GM19099 (cell line): ENCODE results near the gene DISC1.

Experiments used
- POLR2A ChIP-seq: IDR thresholded peaks from 3 replicates; pipeline ENCODE4 v1.6.1; 2011; ENCODE audit warnings: low read depth; ENCODE audit not compliant: insufficient read length; ENCODE audit errors: extremely low read depth

DISC1 gene

DNA sequence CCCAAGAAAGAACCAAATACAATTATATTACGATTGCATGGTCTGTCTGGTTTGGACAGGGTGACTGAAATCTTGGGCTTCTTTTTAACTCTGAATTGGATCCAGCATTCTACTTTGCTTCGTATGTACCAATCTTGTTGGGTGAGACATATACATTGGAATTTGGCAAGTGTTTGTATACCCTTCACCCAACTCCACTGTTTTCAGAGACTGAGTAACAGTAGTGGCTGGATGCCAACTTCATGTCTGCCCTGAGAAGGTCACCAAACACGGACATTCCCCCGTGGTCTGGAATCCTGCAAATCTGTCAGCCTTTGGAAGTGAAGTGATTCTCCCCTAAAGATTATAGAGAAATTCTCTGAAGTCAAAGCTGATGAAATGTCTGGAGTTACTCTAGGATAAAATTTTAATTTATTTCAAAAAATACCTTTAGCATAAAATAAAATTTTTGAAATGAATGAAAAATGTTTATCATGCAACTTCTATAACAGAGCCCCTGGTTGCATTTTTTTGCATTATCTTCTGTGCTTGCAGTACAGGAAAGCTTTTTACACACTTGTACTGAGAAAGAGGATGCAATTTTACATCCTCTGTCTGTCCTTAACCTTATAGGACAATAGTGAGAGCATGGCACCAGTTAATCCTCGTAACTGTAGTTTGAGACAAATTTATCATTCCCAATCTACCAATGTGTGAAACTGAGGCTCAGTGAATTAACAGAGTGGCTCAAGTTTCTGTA lies 201.8 kb downstream of the DISC1 start:
- TF ChIP-seq POLR2A: no peak

DNA sequence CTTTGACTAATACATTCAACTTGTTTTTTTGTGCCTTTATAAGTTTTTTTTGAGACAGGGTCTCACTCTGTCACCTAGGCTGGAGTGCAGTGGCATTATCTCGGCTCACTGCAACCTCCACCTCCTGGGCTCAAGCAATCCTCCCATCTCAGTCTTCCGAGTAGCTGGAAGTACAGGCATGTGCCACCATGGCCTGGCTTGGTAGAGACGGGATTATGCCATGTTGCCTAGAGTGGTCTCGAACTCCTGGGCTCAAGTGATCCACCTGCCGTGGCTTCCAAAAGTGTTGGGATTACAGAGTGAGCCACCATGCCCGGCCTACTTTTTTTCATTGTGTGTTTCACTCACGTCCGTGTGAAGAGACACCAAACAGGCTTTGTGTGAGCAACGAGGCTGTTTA lies 202.7 kb downstream of the DISC1 start:
- no peak for TF ChIP-seq POLR2A

DNA sequence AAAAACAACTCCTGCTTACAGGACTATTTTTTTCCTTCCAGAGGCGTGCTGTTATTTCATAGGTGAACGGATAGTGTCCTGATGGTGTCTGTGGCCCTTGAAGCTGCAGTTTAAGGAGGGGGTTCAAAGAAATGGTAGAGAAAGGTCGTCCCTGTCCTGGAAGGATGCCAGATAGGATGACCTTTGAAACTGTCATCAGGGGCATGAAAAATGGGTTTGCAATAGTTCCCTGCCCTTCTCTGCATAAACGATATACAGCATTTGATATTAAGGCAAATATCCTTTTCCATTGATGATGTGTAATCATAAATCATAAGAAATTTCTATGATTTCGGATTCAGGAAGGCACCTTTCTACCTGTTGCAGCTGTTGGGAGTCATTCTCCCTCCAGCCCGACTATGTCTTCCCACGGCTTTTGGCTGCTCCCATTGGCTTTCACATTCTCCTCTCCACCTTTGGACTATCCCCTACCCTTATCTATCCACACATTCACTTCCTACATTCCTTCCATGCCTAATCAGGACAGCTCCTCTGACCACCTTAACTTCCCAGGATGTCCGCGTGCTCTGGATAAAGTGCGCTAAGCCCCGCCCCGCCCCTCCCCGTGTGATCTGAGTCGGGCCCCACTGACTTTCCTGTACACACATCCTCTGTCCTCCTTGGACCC lies 209.8 kb downstream of the DISC1 start:
- TF ChIP-seq POLR2A: no peak

DNA sequence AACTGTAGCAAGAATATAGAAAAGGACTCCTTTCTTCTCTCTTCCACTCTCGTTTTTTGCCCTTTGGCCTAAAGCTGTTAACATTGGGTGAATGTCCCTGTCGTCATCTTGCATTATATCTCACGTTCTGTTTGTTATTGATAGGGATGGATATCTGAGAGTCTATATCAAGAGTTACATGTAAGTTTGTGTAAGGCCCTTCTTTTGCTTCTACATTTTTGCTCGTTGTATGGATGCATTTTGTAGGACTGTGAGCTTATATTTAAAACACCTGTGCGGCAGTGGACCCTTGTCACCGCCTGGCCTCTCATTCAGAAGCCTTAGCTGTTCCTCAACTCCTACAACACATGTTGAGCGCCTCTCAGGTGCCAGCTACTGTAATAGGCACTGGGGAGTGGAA lies 211.9 kb downstream of the DISC1 start:
- no peak for TF ChIP-seq POLR2A

DNA sequence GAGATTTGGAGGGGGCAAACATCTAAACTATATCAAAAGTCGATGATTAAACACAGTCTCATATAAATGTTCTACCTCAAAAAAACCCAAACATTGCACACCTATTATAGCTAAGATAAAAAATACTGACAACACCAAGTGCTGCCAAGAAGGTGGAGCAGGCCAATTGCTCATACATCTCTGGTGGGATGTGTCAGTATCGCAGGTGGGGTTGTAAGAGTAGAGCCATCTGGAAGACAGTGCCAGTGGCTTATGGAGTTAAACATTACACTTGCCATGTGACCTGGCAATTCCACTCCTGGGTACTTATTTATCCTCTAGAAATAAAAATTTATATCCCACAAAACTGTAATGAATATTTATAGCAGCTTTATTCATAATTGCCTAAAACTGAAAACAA lies 213.4 kb downstream of the DISC1 start:
- TF ChIP-seq POLR2A: no peak

DNA sequence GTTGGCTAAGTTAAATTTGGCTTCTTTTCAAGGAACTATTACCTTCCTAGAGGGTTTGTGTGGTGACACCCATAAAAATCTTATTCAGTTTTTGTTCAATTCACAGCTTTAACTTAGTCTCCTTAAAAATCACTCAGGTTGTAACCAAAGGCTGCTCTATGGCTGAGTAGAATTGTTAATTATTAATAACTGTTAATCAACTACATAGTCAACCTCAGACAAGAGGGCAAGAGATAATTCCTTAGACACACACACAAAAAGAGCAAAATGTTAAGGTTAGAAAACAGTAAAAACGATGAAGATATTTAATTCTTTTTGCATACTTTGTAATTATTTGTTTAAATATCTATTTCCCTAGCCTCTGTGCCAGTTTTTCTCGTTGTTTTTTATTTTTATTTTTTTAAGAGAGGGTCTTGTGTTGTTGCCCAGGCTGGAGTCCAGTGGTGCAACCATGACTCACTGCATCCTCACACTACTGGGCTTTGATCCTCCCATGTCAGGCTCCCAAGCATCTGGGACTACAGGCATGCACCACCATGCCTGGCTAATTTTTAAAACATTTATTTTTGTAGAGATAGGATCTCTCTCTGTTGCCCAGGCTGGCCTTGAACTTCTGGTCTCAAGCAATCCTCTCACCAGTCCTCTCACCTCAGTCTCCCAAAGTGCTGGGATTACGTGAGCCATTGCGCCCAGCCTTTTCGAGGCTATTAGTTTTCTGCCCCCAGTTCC lies 215.2 kb downstream of the DISC1 start:
- no peak for TF ChIP-seq POLR2A

DNA sequence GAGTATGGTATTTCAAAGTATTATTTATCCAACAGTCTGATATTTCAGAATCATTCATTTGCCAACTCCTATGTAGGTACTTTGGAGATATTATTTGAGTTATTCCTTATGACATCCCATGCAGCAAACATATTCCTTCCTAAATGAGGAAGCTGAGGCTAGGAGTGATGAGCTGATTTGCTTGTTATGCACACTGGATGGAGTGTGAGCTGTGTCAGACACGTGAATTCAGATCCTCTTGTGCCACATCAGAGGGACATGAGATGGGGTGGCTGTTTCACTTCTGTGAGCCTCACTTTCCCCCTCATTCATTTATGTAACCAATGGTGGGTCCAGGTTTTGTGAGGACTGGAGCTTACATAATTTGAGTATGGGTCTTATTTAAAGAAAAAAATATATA lies 215.9 kb downstream of the DISC1 start:
- no peak for TF ChIP-seq POLR2A

DNA sequence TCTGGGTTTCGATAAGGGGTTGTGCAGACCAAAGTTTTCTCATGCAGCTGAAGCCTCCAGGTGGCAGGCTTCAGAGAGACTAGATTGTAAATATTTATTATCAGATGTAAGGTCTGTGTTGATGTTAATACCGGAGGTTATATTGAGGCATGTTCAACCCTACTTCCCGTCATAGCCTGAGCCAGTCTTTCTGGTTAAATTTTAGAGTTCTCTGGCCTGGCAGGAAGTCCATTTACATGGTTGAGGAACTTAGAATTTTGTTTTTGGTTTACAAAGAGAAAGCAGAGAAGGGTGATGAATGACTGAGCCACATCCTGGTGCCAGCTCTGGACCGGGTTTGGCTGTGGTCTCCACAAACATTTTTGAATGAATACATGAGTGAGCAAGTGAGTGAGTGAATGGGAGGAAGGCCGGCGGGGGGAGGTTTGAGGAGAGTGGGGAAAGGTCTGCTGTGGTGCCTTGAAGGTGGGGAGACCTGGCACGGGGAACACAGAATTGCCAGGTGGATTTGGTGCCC lies 218.5 kb downstream of the DISC1 start:
- TF ChIP-seq POLR2A: no peak

DNA sequence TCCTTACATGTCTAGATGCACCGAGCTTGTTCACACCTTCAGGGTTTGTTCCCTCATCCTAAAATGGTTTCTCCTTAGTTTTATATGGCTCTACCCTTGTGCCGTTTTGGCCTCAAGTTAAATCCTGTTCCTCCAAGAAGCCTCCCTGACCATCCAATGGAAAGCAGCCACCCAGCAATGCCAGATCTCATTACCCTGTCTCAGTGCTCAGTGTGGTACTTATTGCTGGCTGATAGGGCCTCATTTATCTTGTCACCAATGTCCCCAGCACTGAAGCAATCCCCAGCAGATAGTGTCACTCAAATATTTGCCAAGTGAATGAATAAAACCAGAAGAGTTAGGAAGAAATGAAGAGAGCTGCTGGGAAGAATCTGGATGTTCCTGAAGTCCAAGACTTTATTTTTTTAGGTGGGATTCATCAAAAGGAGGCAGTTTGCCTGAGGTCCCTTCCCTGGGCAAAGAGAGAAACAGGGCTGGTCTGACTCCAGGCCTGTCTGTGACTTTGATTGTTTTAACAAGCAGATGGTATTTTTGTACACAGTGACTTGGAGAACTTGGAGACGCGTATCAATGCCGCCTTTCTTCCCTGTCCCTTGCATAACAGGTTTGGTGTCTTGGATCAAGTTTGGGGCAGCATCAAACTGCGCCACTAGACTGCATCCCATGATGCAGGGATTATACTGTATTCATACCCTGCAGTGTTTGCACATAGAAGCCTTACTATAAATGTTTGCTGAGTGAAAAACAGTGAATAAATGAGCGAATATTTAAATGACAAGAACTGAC lies 221.2 kb downstream of the DISC1 start:
- TF ChIP-seq POLR2A: no peak

DNA sequence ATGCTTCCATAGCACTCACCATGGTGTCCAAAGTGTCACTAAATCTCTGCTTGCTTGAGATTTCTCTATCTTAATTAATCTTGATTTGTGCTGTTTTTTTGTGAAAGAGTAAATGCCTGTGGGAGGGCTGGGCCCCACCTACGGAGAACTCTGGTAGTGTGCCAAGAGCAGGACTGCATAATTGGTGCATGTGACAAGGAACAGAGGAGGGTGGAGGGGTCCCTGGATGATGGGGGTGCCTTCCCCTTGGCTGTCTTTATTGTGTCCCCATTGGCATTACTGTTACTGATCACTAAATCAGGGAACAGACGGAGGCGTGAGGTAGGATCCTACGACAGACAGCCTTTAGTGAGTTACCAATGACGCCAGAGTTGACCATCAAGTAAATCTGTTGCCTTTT lies 223.4 kb downstream of the DISC1 start:
- no peak for TF ChIP-seq POLR2A

DNA sequence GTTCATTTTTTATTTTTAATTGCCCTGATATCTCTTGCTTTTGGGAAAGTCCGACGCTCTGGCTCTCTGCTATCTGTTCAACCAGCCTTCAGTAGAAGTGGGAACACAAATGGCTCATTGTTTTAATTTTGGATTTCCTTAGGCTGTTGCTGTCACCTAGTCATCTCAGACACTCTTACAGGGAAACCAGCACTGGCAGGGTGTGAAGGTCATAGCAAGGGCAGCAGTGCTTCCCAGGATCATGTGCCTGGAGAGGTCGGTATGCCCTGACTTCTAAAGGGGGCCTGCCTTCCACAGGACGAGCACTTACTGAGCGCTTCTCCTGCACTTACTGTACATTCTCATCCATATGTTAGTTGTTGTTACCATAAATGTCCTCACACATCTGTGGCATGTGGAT lies 224.2 kb downstream of the DISC1 start:
- no peak for TF ChIP-seq POLR2A

DNA sequence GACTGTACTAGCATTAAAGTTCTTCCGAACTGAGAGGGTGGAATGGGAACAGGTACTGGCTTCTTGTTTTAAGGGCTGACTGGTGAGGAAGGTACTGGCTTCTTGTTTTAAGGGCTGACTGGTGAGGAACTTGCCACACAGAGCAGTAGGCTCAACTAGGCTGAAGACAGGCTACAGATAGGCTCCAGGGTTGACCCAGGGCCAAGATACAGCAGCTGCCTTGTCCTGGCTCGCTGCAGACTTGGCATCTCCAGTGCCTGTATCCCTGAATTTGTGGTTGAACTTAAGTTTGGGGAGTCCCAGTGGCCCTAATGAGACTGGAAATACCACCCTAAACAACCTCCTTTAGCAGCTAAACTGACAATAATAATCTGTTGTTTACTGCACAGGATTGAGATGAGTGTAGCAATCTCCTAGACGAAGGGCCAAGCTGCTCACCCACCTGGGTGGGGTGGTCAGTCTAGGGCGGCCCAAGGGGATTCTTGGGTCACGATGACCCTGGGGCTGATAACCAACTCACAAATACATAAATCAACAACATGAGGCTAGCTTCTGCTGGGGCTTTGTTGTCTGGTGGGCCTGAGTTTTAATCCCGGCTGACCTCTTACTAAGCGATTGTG lies 227.1 kb downstream of the DISC1 start:
- TF ChIP-seq POLR2A: no peak

DNA sequence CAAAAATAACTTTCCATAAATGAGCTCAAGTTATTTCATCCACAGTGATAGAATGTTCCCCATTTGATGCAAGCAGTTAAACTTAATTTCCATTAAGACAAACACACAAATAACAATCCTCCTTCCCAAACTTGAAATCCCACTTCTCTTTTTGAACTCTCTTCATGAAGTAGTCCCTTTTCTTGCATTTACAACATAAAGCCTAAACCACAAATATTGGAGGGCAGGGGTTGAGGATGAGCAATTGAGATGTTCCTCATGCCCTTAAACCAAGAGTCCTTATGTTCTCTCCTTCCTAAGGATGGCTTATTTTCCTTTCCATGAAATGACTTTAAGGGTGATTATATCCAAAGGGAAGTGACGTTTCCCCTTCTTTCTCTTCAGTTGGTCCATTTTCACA lies 228.8 kb downstream of the DISC1 start:
- no peak for TF ChIP-seq POLR2A

DNA sequence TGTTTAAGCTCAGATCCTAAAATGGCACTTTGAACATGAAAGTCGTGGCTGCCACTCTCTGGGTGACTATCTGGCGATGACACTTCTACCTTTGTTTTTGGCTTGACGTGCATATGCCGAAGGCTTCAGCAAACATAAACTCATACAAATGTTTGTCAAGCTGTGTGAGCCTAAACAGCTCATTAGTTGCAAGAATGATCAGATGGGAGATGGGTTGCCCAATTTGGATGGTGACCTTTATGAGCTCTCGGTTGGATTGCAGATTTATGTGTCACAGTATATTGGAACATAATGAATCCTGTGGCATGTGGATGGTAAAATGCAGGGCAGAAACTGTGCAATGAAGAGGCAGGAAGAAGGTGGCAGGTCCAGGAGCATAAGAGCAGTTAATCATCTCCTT lies 229.3 kb downstream of the DISC1 start:
- no peak for TF ChIP-seq POLR2A
